Lower leg skin (tissue), 3 donors: ENCODE results near the gene NRDC.

ENCODE experiments used
- POLR2A ChIP-seq, 2 donors: fragments of 450-650 bp; IDR thresholded peaks; one replicate each; pipeline ENCODE4 v1.6.1; 2016 to 2017; ENCODE audit warnings: antibody characterized with exemption in 2 of 2, mild to moderate bottlenecking in 1 of 2, moderate library complexity in 1 of 2
- TF ChIP-seq, protein P1 (sequence below), 3 donors: fragments of 450-650 bp; IDR thresholded peaks; one replicate each; pipeline ENCODE4 v1.5.1; 2016; ENCODE audit warnings: antibody characterized with exemption in 3 of 3, mild to moderate bottlenecking in 3 of 3, moderate library complexity in 2 of 3

GRCh38 chr1:51840182-51840581, 38.3 kb downstream of the NRDC start:
- no peak for TF ChIP-seq POLR2A (IDR thresholded peaks at IDR 0.05)
- TF ChIP-seq, protein P1, sequence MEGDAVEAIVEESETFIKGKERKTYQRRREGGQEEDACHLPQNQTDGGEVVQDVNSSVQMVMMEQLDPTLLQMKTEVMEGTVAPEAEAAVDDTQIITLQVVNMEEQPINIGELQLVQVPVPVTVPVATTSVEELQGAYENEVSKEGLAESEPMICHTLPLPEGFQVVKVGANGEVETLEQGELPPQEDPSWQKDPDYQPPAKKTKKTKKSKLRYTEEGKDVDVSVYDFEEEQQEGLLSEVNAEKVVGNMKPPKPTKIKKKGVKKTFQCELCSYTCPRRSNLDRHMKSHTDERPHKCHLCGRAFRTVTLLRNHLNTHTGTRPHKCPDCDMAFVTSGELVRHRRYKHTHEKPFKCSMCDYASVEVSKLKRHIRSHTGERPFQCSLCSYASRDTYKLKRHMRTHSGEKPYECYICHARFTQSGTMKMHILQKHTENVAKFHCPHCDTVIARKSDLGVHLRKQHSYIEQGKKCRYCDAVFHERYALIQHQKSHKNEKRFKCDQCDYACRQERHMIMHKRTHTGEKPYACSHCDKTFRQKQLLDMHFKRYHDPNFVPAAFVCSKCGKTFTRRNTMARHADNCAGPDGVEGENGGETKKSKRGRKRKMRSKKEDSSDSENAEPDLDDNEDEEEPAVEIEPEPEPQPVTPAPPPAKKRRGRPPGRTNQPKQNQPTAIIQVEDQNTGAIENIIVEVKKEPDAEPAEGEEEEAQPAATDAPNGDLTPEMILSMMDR (IDR thresholded peaks at IDR 0.05) = no peak
